Measurements from ENCODE around the gene PDS5B. TPM values are rescaled to one million over a fixed set of nuclear protein-coding genes. Genes with fewer than 3 reads are reported as not detected.

The PDS5B gene
- polyA plus RNA-seq (2013, experiment 1 of 2): 30.6 TPM
- 36.4 TPM for polyA plus RNA-seq (2013, experiment 2 of 2)

GRCh38 chr13:32586080-32586900, at the start of gene PDS5B:
Gene PDS5B (plus strand): TSS chr13:32586452. CDS start chr13:32648773, 62,321 bp downstream.
- peaks cover 19% of the 10 kb centered on the region for H3K4me1 ChIP-seq (ENCODE audit: control insufficient read depth, insufficient read depth, low read length, poor library complexity, severe bottlenecking)
- peak within 1 kb of the TSS; percentile 95 for H3K27ac ChIP-seq (ENCODE audit: low read depth, low read length, severe bottlenecking)
- H3K4me3 ChIP-seq (ENCODE audit: extremely low read depth, insufficient read depth, low read length, poor library complexity, severe bottlenecking): peak within 1 kb of the TSS; percentile 69
- no peaks in the 10 kb centered on the region for H3K36me3 ChIP-seq (ENCODE audit: control insufficient read depth, insufficient read depth, low read length)
- WGBS, 2 experiments (ENCODE audit: insufficient coverage in 2 of 2): 0% methylated on average over 15 to 73 of the region's 97 CpGs
- no peaks in the 10 kb centered on the region for H3K9me3 ChIP-seq (ENCODE audit: control insufficient read depth, low read length)

GRCh38 chr13:32537580-32538142, 48.6 kb upstream of the PDS5B start:
- Histone ChIP-seq H3K9me3 (ENCODE audit: control insufficient read depth, low read length) (peaks cover 6% of the 10 kb centered on the region), H3K4me1 (ENCODE audit: control insufficient read depth, insufficient read depth, low read length, poor library complexity, severe bottlenecking) (no peaks in the 10 kb centered on the region), H3K27ac (ENCODE audit: low read depth, low read length, severe bottlenecking) (peak overlapping the region; percentile 94), H3K4me3 (ENCODE audit: extremely low read depth, insufficient read depth, low read length, poor library complexity, severe bottlenecking) (peak overlapping the region; percentile 91), H3K36me3 (ENCODE audit: control insufficient read depth, insufficient read depth, low read length) (peaks cover 39% of the 10 kb centered on the region)
- 36 to 55% methylated on average over 8 to 11 of the region's 22 CpGs for WGBS, 2 experiments (ENCODE audit: insufficient coverage in 2 of 2)

DNA sequence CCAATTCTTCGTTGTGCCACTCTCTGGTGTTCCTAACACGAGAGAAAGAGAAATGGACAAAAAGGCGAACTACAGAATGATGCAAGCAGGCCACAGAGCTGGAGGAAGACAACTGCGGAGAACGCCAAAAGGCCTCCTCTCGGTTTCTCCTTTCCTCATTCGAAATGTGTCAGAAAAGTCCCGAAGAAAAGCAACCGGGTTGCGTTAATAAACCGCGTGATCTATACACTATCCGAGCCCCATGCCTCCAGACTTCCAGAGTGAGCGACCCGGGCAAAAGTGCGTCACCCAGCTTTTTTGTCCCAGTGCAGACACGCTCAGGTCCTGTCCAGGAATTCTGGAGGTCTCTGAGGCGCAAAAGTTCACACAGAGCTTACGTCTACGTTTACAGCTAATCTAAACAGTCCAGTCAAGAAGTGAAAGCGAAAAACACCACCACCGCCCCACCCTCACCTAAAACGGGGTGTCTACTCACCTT, 48.1 kb upstream of the PDS5B start:
- WGBS, 2 experiments (ENCODE audit: insufficient coverage in 2 of 2): 0 to 2% methylated on average over 16 to 23 of the region's 23 CpGs
- Histone ChIP-seq H3K36me3 (ENCODE audit: control insufficient read depth, insufficient read depth, low read length) (peaks cover 33% of the 10 kb centered on the region), H3K4me1 (ENCODE audit: control insufficient read depth, insufficient read depth, low read length, poor library complexity, severe bottlenecking) (no peaks in the 10 kb centered on the region), H3K9me3 (ENCODE audit: control insufficient read depth, low read length) (peaks cover 6% of the 10 kb centered on the region), H3K4me3 (ENCODE audit: extremely low read depth, insufficient read depth, low read length, poor library complexity, severe bottlenecking) (peak overlapping the region; percentile 91), H3K27ac (ENCODE audit: low read depth, low read length, severe bottlenecking) (peak overlapping the region; percentile 94)

GRCh38 chr13:32538621-32539246, 47.5 kb upstream of the PDS5B start, which contains the start of gene N4BP2L2:
Gene N4BP2L2 (minus strand): TSS chr13:32538795. CDS start chr13:32537027, 1,768 bp downstream.
- 2 to 4% methylated on average over 27 to 32 of the region's 32 CpGs for WGBS, 2 experiments (ENCODE audit: insufficient coverage in 2 of 2)
- peaks cover 28% of the 10 kb centered on the region for H3K36me3 ChIP-seq (ENCODE audit: control insufficient read depth, insufficient read depth, low read length)
- no peaks in the 10 kb centered on the region for H3K4me1 ChIP-seq (ENCODE audit: control insufficient read depth, insufficient read depth, low read length, poor library complexity, severe bottlenecking)
- H3K27ac ChIP-seq (ENCODE audit: low read depth, low read length, severe bottlenecking): peak within 1 kb of the TSS; percentile 94
- peak within 1 kb of the TSS; percentile 91 for H3K4me3 ChIP-seq (ENCODE audit: extremely low read depth, insufficient read depth, low read length, poor library complexity, severe bottlenecking)
- peaks cover 6% of the 10 kb centered on the region for H3K9me3 ChIP-seq (ENCODE audit: control insufficient read depth, low read length)

GRCh38 chr13:32542221-32542620, 44.0 kb upstream of the PDS5B start:
- peaks cover 6% of the 10 kb centered on the region for H3K9me3 ChIP-seq (ENCODE audit: control insufficient read depth, low read length)
- H3K4me1 ChIP-seq (ENCODE audit: control insufficient read depth, insufficient read depth, low read length, poor library complexity, severe bottlenecking): no peaks in the 10 kb centered on the region
- no peak overlapping the region for H3K4me3 ChIP-seq (ENCODE audit: extremely low read depth, insufficient read depth, low read length, poor library complexity, severe bottlenecking)
- H3K36me3 ChIP-seq (ENCODE audit: control insufficient read depth, insufficient read depth, low read length): peaks cover 2% of the 10 kb centered on the region
- no peak overlapping the region for H3K27ac ChIP-seq (ENCODE audit: low read depth, low read length, severe bottlenecking)
- 78% methylated on average over 1 of the region's 2 CpGs; no CpG with 5 or more reads in 1 of the 2 experiments for WGBS, 2 experiments (ENCODE audit: insufficient coverage in 2 of 2)

- no peaks in the 10 kb centered on the region for H3K9me3 ChIP-seq (ENCODE audit: control insufficient read depth, low read length)
- no CpG with 5 or more reads among the region's 2 CpGs for WGBS, 2 experiments (ENCODE audit: insufficient coverage in 2 of 2)
- H3K4me3 ChIP-seq (ENCODE audit: extremely low read depth, insufficient read depth, low read length, poor library complexity, severe bottlenecking): no peak overlapping the region
- H3K36me3 ChIP-seq (ENCODE audit: control insufficient read depth, insufficient read depth, low read length): no peaks in the 10 kb centered on the region
- no peak overlapping the region for H3K27ac ChIP-seq (ENCODE audit: low read depth, low read length, severe bottlenecking)
- no peaks in the 10 kb centered on the region for H3K4me1 ChIP-seq (ENCODE audit: control insufficient read depth, insufficient read depth, low read length, poor library complexity, severe bottlenecking)
Observed at GRCh38 chr13:32545083-32545482, 41.2 kb upstream of the PDS5B start.

DNA sequence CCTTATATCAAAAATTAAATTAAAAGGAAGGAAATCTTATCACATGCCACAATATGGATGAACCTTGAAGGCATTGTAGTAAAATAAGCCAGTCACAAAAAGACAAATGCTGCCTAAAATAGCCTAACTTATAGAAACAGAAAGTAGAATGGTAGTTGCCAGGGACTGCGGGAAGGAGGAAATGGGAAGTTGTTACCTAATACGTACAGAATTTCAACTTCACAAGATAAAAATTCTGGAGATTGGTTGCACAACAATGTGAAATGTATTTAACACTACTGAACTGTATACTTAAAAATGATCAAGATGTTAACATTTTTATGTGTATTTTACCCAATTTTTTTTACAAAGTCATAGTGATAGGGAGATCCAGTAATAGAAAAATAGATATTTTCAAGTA, 37.4 kb upstream of the PDS5B start:
- no peaks in the 10 kb centered on the region for H3K36me3 ChIP-seq (ENCODE audit: control insufficient read depth, insufficient read depth, low read length)
- no peak overlapping the region for H3K4me3 ChIP-seq (ENCODE audit: extremely low read depth, insufficient read depth, low read length, poor library complexity, severe bottlenecking)
- no CpG with 5 or more reads among the region's 2 CpGs for WGBS, 2 experiments (ENCODE audit: insufficient coverage in 2 of 2)
- H3K4me1 ChIP-seq (ENCODE audit: control insufficient read depth, insufficient read depth, low read length, poor library complexity, severe bottlenecking): no peaks in the 10 kb centered on the region
- H3K27ac ChIP-seq (ENCODE audit: low read depth, low read length, severe bottlenecking): no peak overlapping the region
- no peaks in the 10 kb centered on the region for H3K9me3 ChIP-seq (ENCODE audit: control insufficient read depth, low read length)

- Histone ChIP-seq H3K4me3 (ENCODE audit: extremely low read depth, insufficient read depth, low read length, poor library complexity, severe bottlenecking) (no peak overlapping the region), H3K9me3 (ENCODE audit: control insufficient read depth, low read length) (no peaks in the 10 kb centered on the region), H3K4me1 (ENCODE audit: control insufficient read depth, insufficient read depth, low read length, poor library complexity, severe bottlenecking) (no peaks in the 10 kb centered on the region), H3K36me3 (ENCODE audit: control insufficient read depth, insufficient read depth, low read length) (no peaks in the 10 kb centered on the region), H3K27ac (ENCODE audit: low read depth, low read length, severe bottlenecking) (no peak overlapping the region)
- WGBS, 2 experiments (ENCODE audit: insufficient coverage in 2 of 2): 80% methylated on average over 2 of the region's 3 CpGs; no CpG with 5 or more reads in 1 of the 2 experiments
Observed at GRCh38 chr13:32549788-32550187, 36.5 kb upstream of the PDS5B start.

DNA sequence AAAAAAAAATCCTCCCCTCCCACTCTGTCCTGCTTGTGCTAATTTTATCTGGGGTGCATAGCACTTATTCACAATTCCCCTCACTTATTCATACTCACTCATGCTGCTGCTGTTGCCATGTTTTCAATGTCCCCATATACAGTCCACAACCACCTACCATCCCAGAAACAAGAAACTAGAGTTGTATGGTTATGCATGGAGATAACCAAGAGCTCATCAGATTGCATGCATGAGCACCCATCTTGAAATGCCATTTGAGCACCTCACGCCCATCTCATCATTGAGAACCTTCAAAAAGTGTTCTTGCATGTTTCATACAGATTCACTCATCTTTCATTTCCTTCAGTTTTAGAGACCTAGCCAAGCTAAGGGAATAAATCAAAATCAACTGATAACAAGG, 32.5 kb upstream of the PDS5B start:
- WGBS, 2 experiments (ENCODE audit: insufficient coverage in 2 of 2): 100% methylated on average over 1 of the region's 1 CpG; no CpG with 5 or more reads in 1 of the 2 experiments
- no peaks in the 10 kb centered on the region for H3K36me3 ChIP-seq (ENCODE audit: control insufficient read depth, insufficient read depth, low read length)
- H3K4me1 ChIP-seq (ENCODE audit: control insufficient read depth, insufficient read depth, low read length, poor library complexity, severe bottlenecking): no peaks in the 10 kb centered on the region
- H3K9me3 ChIP-seq (ENCODE audit: control insufficient read depth, low read length): no peaks in the 10 kb centered on the region
- H3K4me3 ChIP-seq (ENCODE audit: extremely low read depth, insufficient read depth, low read length, poor library complexity, severe bottlenecking): no peak overlapping the region
- H3K27ac ChIP-seq (ENCODE audit: low read depth, low read length, severe bottlenecking): no peak overlapping the region

DNA sequence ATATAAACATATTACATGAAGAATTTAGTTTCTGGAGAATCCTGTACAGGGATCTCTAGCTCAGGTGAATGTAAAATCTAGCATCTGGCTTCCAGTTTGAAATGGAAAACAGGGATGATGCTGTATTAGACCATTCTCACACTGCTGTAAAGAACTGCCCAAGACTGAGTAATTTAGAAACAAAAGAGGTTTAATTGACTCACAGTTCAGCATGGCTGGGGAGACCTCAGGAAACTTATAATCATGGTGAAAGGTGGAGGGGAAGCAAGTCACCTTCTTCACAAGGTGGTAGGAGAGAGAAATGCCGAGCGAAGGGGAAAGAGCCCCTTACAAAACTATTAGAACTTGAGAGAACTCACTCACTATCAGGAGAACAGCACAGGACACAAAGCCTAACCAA, 30.6 kb upstream of the PDS5B start:
- Histone ChIP-seq H3K36me3 (ENCODE audit: control insufficient read depth, insufficient read depth, low read length) (no peaks in the 10 kb centered on the region), H3K4me3 (ENCODE audit: extremely low read depth, insufficient read depth, low read length, poor library complexity, severe bottlenecking) (no peak overlapping the region), H3K4me1 (ENCODE audit: control insufficient read depth, insufficient read depth, low read length, poor library complexity, severe bottlenecking) (no peaks in the 10 kb centered on the region), H3K9me3 (ENCODE audit: control insufficient read depth, low read length) (no peaks in the 10 kb centered on the region), H3K27ac (ENCODE audit: low read depth, low read length, severe bottlenecking) (no peak overlapping the region)
- WGBS, 2 experiments (ENCODE audit: insufficient coverage in 2 of 2): no CpG with 5 or more reads among the region's 2 CpGs

All from mesodermal cell (in vitro differentiated cells).